ENCODE data around the gene FNDC8. TPM values are rescaled to one million over a fixed set of nuclear protein-coding genes. Genes with fewer than 3 reads are reported as not detected.

FNDC8 gene
- total and polyA plus RNA-seq, 9 of the 15 experiments (the other 6 are each of a cell fraction or from before 2014, with no cell fraction given) = 0.04 TPM; not detected in 8

DNA sequence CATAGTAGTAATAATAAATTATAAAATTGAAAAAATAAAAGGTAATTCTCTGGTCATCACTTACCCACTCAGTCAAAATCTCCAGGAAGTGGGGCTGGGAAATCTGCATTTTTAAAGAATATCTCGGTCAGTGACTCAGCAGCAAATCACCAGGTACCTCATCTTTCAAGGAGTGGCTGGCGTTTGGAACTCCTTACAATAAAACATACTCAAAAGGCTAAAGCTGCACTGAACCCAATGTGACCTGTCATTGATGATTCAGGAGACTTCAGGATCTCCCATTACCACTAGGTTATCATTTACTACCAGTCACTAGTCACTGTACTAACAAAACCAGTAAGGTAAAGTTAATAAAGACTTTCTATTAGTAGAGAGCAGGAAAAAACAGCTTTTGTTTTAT is 36.4 kb upstream of the FNDC8 start:
- H3K9ac ChIP-seq (ENCODE audit: insufficient read depth in 1 of 2, low read depth in 2 of 2, low read length in 2 of 2) = no peak overlapping the region
- peaks cover 3% of the 10 kb centered on the region for H3K9me1 ChIP-seq (ENCODE audit: control insufficient read depth, insufficient read depth, low read length)
- BruUV-seq (replicated peaks) = no TSS peak
- no peaks in the 10 kb centered on the region for H3K27me3 ChIP-seq (ENCODE audit: control insufficient read depth in 2 of 2, insufficient read depth in 2 of 2, low read length in 2 of 2)
- CTCF ChIA-PET (ENCODE audit: low intra/inter-chr PET ratio) = no interaction called here
- FAIRE-seq = peak; percentile 61
- ATAC-seq = no peak
- 13% methylated on average over 2 of the region's 2 CpGs for WGBS (ENCODE audit: insufficient coverage, low coverage, missing lambda C conversion rate)
- H3K4me2 ChIP-seq (ENCODE audit: insufficient read depth, low read length) = no peak overlapping the region
- H3K36me3 ChIP-seq (ENCODE audit: control insufficient read depth, insufficient read depth, low read length) = no peaks in the 10 kb centered on the region
- H3K79me2 ChIP-seq (ENCODE audit: control insufficient read depth, insufficient read depth, low read length) = peaks cover 63% of the 10 kb centered on the region
- no peaks in the 10 kb centered on the region for H3K9me3 ChIP-seq (replicated peaks; ENCODE audit: control insufficient read depth, insufficient read depth, low read depth, low read length)
- no peak overlapping the region for H2AFZ ChIP-seq (ENCODE audit: low read depth, low read length)
- in situ Hi-C loops (cut with MboI) = no loop called here
- DNase-seq (ENCODE audit: extremely low read depth in 1 of 4, low spot score in 3 of 4) = peak in 3 of 4 experiments; percentile 27 to 55 (median 31)
- POLR2A ChIA-PET = interaction anchor here (0.6 to 2.5 kb wide), 5 partner anchors 12 to 463 kb away, joined by 3 to 13 read pairs (median 3); partner anchors contain the start of gene RFFL
- intact Hi-C loops (cut with micrococcal nuclease) = loop anchor here (5.0 kb wide), 2 partner anchors 88 to 103 kb away; partner anchors contain the start of gene LIG3
- peak overlapping the region; percentile 37; the same call in 1 of the 3 replicates for H3K27ac ChIP-seq (ENCODE audit: extremely low read depth, low read depth, low read length)
- H3K4me1 ChIP-seq (replicated peaks in 1 of 2; ENCODE audit: control insufficient read depth in 2 of 2, insufficient read depth in 2 of 2, low read length in 2 of 2) = peaks cover 22 to 41% of the 10 kb centered on the region in 2 experiments
- no peaks in the 10 kb centered on the region for H4K20me1 ChIP-seq (replicated peaks; ENCODE audit: control insufficient read depth, insufficient read depth, low read length)
- no peak overlapping the region for H3K4me3 ChIP-seq
- TF ChIP-seq EP300 (IDR thresholded peaks at IDR 0.05; ENCODE audit: low read length) = no peak
- 0 out of 2 replicates have a peak, but pooled peaks have one; percentile 26 for TF ChIP-seq FOSL1 (tag; conservative IDR thresholded peaks at IDR 0.05)
- TF ChIP-seq ZNF584 (CRISPR knock-in tag; IDR thresholded peaks at IDR 0.05; ENCODE audit: low read depth) = no peak
- TF ChIP-seq UBTF (IDR thresholded peaks at IDR 0.05; ENCODE audit: borderline replicate concordance in 1 of 2, low read depth in 2 of 2, low read length in 2 of 2) = no peak
- TF ChIP-seq, protein P1, sequence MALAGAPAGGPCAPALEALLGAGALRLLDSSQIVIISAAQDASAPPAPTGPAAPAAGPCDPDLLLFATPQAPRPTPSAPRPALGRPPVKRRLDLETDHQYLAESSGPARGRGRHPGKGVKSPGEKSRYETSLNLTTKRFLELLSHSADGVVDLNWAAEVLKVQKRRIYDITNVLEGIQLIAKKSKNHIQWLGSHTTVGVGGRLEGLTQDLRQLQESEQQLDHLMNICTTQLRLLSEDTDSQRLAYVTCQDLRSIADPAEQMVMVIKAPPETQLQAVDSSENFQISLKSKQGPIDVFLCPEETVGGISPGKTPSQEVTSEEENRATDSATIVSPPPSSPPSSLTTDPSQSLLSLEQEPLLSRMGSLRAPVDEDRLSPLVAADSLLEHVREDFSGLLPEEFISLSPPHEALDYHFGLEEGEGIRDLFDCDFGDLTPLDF (CRISPR knock-in tag; IDR thresholded peaks at IDR 0.05) = no peak
- TF ChIP-seq NFE2 (IDR thresholded peaks at IDR 0.05; ENCODE audit: low read depth) = peak; percentile 85
- TF ChIP-seq SNIP1 (IDR thresholded peaks at IDR 0.05; ENCODE audit: low read depth) = no peak
- TF ChIP-seq HNRNPL (IDR thresholded peaks at IDR 0.05; ENCODE audit: low read depth, low read length) = no peak
- no peak for TF ChIP-seq MITF (IDR thresholded peaks at IDR 0.05)
- TF ChIP-seq ZNF316 (IDR thresholded peaks at IDR 0.05) = peak; percentile 69
- TF ChIP-seq KDM2B (CRISPR knock-in tag; IDR thresholded peaks at IDR 0.05) = no peak
- TF ChIP-seq HMBOX1 (IDR thresholded peaks at IDR 0.05) = peak; percentile 95
- TF ChIP-seq CHAMP1 (IDR thresholded peaks at IDR 0.05) = no peak
- peak; percentile 57 for TF ChIP-seq MAFG (tag; conservative IDR thresholded peaks at IDR 0.05)
- TF ChIP-seq PHTF2 (CRISPR knock-in tag; IDR thresholded peaks at IDR 0.05) = no peak
